ENCODE measurements around the gene C10orf95.

C10orf95 gene

DNA sequence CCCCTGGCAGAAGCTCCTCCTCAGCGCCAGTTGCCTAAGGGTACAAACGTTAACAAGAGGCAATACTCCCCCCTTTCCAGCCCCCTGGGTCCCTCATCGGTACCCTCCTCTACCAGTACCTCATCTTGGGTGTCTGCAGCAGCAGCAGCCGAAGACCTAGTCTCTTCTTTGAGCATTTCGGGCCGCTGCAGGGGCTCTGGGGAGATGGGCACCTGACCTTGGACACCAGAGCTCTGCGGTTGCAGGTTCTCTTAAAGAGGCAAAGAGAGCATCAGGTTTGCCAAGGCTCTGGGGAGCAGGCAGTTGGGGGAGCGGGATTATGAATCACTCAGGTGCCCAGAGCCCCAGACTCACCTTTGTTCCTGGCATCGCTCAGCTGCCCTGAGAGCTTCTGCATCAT is 27.2 kb downstream of the C10orf95 start:
- Histone ChIP-seq H3K27ac (replicated peaks) (no peak overlapping the region), H3K4me3 (replicated peaks; ENCODE audit: insufficient read depth, low read length) (no peak overlapping the region), H3K27me3 (ENCODE audit: insufficient read depth, poor library complexity, severe bottlenecking) (no peaks in the 10 kb centered on the region)
- TF ChIP-seq, protein P1, sequence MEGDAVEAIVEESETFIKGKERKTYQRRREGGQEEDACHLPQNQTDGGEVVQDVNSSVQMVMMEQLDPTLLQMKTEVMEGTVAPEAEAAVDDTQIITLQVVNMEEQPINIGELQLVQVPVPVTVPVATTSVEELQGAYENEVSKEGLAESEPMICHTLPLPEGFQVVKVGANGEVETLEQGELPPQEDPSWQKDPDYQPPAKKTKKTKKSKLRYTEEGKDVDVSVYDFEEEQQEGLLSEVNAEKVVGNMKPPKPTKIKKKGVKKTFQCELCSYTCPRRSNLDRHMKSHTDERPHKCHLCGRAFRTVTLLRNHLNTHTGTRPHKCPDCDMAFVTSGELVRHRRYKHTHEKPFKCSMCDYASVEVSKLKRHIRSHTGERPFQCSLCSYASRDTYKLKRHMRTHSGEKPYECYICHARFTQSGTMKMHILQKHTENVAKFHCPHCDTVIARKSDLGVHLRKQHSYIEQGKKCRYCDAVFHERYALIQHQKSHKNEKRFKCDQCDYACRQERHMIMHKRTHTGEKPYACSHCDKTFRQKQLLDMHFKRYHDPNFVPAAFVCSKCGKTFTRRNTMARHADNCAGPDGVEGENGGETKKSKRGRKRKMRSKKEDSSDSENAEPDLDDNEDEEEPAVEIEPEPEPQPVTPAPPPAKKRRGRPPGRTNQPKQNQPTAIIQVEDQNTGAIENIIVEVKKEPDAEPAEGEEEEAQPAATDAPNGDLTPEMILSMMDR (IDR thresholded peaks at IDR 0.05; ENCODE audit: insufficient read depth, low read length): no peak
- no peak for TF ChIP-seq SPI1 (IDR thresholded peaks at IDR 0.05; ENCODE audit: borderline replicate concordance, low read depth)
- TF ChIP-seq POLR2AphosphoS5 (IDR thresholded peaks at IDR 0.05; ENCODE audit: low read depth): no peak
- TF ChIP-seq GABPA (IDR thresholded peaks at IDR 0.05; ENCODE audit: low read depth): no peak
- TF ChIP-seq, protein P2, sequence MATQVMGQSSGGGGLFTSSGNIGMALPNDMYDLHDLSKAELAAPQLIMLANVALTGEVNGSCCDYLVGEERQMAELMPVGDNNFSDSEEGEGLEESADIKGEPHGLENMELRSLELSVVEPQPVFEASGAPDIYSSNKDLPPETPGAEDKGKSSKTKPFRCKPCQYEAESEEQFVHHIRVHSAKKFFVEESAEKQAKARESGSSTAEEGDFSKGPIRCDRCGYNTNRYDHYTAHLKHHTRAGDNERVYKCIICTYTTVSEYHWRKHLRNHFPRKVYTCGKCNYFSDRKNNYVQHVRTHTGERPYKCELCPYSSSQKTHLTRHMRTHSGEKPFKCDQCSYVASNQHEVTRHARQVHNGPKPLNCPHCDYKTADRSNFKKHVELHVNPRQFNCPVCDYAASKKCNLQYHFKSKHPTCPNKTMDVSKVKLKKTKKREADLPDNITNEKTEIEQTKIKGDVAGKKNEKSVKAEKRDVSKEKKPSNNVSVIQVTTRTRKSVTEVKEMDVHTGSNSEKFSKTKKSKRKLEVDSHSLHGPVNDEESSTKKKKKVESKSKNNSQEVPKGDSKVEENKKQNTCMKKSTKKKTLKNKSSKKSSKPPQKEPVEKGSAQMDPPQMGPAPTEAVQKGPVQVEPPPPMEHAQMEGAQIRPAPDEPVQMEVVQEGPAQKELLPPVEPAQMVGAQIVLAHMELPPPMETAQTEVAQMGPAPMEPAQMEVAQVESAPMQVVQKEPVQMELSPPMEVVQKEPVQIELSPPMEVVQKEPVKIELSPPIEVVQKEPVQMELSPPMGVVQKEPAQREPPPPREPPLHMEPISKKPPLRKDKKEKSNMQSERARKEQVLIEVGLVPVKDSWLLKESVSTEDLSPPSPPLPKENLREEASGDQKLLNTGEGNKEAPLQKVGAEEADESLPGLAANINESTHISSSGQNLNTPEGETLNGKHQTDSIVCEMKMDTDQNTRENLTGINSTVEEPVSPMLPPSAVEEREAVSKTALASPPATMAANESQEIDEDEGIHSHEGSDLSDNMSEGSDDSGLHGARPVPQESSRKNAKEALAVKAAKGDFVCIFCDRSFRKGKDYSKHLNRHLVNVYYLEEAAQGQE (IDR thresholded peaks at IDR 0.05; ENCODE audit: insufficient replicate concordance, low read depth): no peak
- no peak for DNase-seq (ENCODE audit: low read depth in 1 of 2, low spot score in 1 of 2)

DNA sequence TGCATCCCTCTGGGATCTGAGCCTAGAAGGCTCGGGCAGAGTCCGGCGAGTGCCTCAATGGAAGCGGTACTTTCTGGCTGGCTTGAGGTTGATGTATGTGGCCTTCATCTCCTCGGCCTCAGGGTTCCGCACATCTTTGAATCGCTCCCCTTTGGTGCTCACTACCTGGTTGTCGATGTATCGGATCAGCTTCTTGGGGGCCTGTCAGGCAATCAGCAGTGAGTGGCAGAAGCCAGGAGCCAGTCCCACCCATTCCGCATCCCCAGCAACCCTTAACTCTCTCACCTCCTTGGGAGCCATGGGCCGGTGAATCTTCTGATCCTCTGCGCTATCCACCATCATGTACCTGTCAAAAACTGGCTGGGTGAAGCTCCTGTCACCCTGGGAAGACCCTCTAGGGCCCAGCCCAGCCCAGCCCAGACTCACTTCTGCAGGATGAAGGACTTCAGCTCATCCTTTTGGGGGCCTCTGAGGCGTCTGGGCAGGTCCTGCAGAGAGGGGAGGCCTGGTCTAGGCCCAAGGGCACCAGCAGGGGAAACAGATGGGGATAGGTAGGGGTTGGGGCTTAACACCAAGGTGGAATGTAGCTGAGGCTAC is 27.9 kb downstream of the C10orf95 start:
- TF ChIP-seq, protein P2 (IDR thresholded peaks at IDR 0.05; ENCODE audit: insufficient replicate concordance, low read depth): no peak
- TF ChIP-seq SPI1 (IDR thresholded peaks at IDR 0.05; ENCODE audit: borderline replicate concordance, low read depth): no peak
- TF ChIP-seq, protein P1 (IDR thresholded peaks at IDR 0.05; ENCODE audit: insufficient read depth, low read length): no peak
- TF ChIP-seq GABPA (IDR thresholded peaks at IDR 0.05; ENCODE audit: low read depth): no peak
- no peak for TF ChIP-seq POLR2AphosphoS5 (IDR thresholded peaks at IDR 0.05; ENCODE audit: low read depth)
- DNase-seq (ENCODE audit: low read depth in 1 of 2, low spot score in 1 of 2): no peak
- no peak overlapping the region for H3K27ac ChIP-seq (replicated peaks)
- peaks cover 4% of the 10 kb centered on the region for H3K27me3 ChIP-seq (ENCODE audit: insufficient read depth, poor library complexity, severe bottlenecking)
- no peak overlapping the region for H3K4me3 ChIP-seq (replicated peaks; ENCODE audit: insufficient read depth, low read length)

DNA sequence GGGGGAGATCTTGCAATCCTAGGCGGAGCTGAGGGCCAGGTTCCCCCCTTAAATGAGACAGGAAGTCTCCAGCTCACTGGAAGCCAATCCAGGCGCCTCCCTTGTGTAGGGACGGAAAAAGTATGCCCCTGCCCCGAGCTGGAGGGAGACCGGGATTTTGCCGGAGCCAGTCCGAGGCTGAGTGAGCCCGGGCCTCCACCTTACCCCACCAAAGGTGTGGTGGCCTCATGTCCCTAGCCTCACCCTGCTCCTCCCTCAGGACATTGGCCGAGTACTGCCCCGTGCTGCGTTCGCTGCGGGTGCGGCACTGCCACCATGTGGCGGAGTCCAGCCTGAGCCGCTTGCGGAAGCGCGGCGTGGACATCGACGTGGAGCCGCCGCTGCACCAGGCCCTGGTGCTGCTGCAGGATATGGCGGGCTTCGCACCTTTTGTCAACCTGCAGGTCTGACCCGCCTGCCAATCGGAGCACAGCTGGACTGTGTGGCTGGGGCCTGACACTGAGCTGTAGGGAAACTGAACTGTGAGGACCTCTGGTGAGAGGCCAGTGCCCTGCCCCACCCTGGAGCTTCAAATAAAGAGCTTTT is 28.7 kb downstream of the C10orf95 start:
- peak overlapping the region; percentile 99 for H3K4me3 ChIP-seq (replicated peaks; ENCODE audit: insufficient read depth, low read length)
- H3K27ac ChIP-seq (replicated peaks): peak overlapping the region; percentile 82
- peak; percentile 73 to 82 for DNase-seq (ENCODE audit: low read depth in 1 of 2, low spot score in 1 of 2)
- TF ChIP-seq POLR2AphosphoS5 (IDR thresholded peaks at IDR 0.05; ENCODE audit: low read depth): peak; percentile 66
- TF ChIP-seq, protein P1 (IDR thresholded peaks at IDR 0.05; ENCODE audit: insufficient read depth, low read length): peak; percentile 84
- TF ChIP-seq GABPA (IDR thresholded peaks at IDR 0.05; ENCODE audit: low read depth): no peak
- TF ChIP-seq, protein P2 (IDR thresholded peaks at IDR 0.05; ENCODE audit: insufficient replicate concordance, low read depth): peak; percentile 56
- no peak for TF ChIP-seq SPI1 (IDR thresholded peaks at IDR 0.05; ENCODE audit: borderline replicate concordance, low read depth)
- peaks cover 8% of the 10 kb centered on the region for H3K27me3 ChIP-seq (ENCODE audit: insufficient read depth, poor library complexity, severe bottlenecking)
